ENCODE data around the gene KLHL29. TPM values are rescaled to one million over a fixed set of nuclear protein-coding genes. Genes with fewer than 3 reads are reported as not detected.
A peak's percentile ranks its signal among the peaks of the same experiment; 100 is the strongest.

KLHL29 gene
- total and polyA plus RNA-seq, 2 experiments from 2014 or later, result 1.9 to 6.4 TPM

DNA sequence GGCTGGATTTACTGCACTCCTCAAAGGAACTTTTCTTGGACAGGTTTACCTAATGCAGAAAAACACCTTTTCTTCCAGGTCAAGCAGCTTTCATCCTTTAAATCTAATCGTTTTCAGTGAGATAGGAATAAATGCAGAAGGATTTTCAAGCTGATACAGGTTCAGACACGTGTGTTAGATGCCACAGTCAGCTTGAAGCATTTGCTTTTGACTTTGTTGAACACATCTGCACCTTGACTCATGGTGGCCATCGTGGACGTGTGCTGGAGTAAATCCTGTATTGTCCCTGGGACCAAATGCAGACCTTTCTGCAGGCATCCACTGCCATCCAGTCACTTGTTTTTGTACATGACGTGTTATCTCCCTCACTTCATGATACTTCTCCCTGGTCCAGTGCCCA, 61.9 kb downstream of the KLHL29 start:
- Histone ChIP-seq H3K27ac (no peak overlapping the region), H3F3A (ENCODE audit: insufficient read depth) (peaks cover 6% of the 10 kb centered on the region; the same call in 1 of the 2 replicates), H2AFZ (no peak overlapping the region), H3K79me2 (ENCODE audit: insufficient read depth) (no peaks in the 10 kb centered on the region; the same call in 1 of the 2 replicates), H3K9me2 (ENCODE audit: insufficient read depth) (no peaks in the 10 kb centered on the region), H3K4me3 (no peak overlapping the region), H4K20me1 (ENCODE audit: insufficient read depth) (no peaks in the 10 kb centered on the region), H3K9ac (no peak overlapping the region), H3K9me3 (ENCODE audit: low read depth) (no peaks in the 10 kb centered on the region), H3K36me3 (ENCODE audit: low read depth) (no peaks in the 10 kb centered on the region), H3K27me3 (replicated peaks; ENCODE audit: insufficient read depth) (no peaks in the 10 kb centered on the region), H3K4me1 (ENCODE audit: insufficient read depth) (peaks cover 9% of the 10 kb centered on the region), H3K4me2 (ENCODE audit: unreplicated experiment) (no peak overlapping the region)
- TF ChIP-seq EZH2 (IDR thresholded peaks at IDR 0.05; ENCODE audit: insufficient read depth, poor library complexity, severe bottlenecking), result no peak
- TF ChIP-seq EZH2phosphoT487 (IDR thresholded peaks at IDR 0.05; ENCODE audit: insufficient read depth, low read depth), result no peak
- WGBS, 2 experiments (ENCODE audit: low coverage in 1 of 2, low lambda C conversion rate in 2 of 2, missing lambda C conversion rate in 2 of 2), result 92 to 97% methylated on average over 5 of the region's 5 CpGs
- DNase-seq, result no peak
- in situ Hi-C loops (cut with MboI), result no loop called here

DNA sequence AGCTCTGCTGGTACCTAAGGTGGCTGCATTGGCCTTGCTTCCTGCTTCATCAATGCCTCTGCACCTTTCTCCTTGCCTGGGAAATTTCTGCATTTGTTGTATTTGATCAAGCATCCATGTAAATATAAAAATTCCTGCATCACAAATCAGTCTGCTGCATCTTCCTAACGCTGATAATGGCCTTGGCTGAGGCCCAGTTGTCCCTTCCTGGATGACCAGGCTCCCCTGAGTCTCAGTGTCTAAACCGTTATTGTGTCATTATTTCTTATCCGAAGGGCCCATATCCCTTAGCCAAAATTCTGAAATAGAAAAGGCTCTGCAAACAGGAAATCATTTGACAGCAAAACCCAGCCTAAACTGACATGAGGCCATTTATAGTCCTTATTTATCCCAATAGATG, 62.4 kb downstream of the KLHL29 start:
- Histone ChIP-seq H3K9ac (no peak overlapping the region), H3F3A (ENCODE audit: insufficient read depth) (peaks cover 6% of the 10 kb centered on the region; the same call in 1 of the 2 replicates), H3K4me2 (ENCODE audit: unreplicated experiment) (no peak overlapping the region), H3K36me3 (ENCODE audit: low read depth) (no peaks in the 10 kb centered on the region), H2AFZ (no peak overlapping the region), H3K9me3 (ENCODE audit: low read depth) (no peaks in the 10 kb centered on the region), H4K20me1 (ENCODE audit: insufficient read depth) (no peaks in the 10 kb centered on the region), H3K27ac (no peak overlapping the region), H3K9me2 (ENCODE audit: insufficient read depth) (no peaks in the 10 kb centered on the region), H3K4me3 (no peak overlapping the region), H3K27me3 (replicated peaks; ENCODE audit: insufficient read depth) (no peaks in the 10 kb centered on the region), H3K4me1 (ENCODE audit: insufficient read depth) (peaks cover 9% of the 10 kb centered on the region), H3K79me2 (ENCODE audit: insufficient read depth) (no peaks in the 10 kb centered on the region; the same call in 1 of the 2 replicates)
- in situ Hi-C loops (cut with MboI), result no loop called here
- DNase-seq, result no peak
- WGBS, 2 experiments (ENCODE audit: low coverage in 1 of 2, low lambda C conversion rate in 2 of 2, missing lambda C conversion rate in 2 of 2), result 97 to 98% methylated on average over 3 of the region's 3 CpGs
- no peak for TF ChIP-seq EZH2 (IDR thresholded peaks at IDR 0.05; ENCODE audit: insufficient read depth, poor library complexity, severe bottlenecking)

DNA sequence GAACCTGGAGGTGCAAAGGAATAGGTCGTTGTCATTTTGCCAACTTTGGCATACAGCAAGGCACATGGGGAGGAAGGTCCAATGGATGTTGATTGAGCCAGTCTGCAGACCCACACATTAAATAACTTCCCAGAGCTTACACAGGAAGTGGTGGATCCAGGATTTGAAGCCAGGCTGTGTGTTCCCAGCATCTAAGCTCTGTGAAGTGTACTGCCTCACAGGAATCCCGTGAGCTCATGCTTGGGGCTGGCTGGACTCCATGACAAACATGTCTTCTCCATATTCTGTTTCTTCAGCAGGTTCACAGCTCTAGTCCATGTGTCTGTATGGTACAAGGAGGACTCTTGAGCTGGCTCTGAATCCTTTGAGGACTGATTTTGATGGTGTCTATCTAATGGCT, 63.9 kb downstream of the KLHL29 start:
- Histone ChIP-seq H3K27me3 (replicated peaks; ENCODE audit: insufficient read depth) (no peaks in the 10 kb centered on the region), H2AFZ (no peak overlapping the region), H3K4me3 (no peak overlapping the region), H3K27ac (no peak overlapping the region), H3K9me2 (ENCODE audit: insufficient read depth) (no peaks in the 10 kb centered on the region), H3K36me3 (ENCODE audit: low read depth) (no peaks in the 10 kb centered on the region), H3K9me3 (ENCODE audit: low read depth) (no peaks in the 10 kb centered on the region), H3F3A (ENCODE audit: insufficient read depth) (peaks cover 6% of the 10 kb centered on the region; the same call in 1 of the 2 replicates), H4K20me1 (ENCODE audit: insufficient read depth) (no peaks in the 10 kb centered on the region), H3K9ac (no peak overlapping the region), H3K4me2 (ENCODE audit: unreplicated experiment) (no peak overlapping the region), H3K79me2 (ENCODE audit: insufficient read depth) (peaks cover 5% of the 10 kb centered on the region; the same call in 1 of the 2 replicates), H3K4me1 (ENCODE audit: insufficient read depth) (peaks cover 9% of the 10 kb centered on the region)
- TF ChIP-seq EZH2phosphoT487 (IDR thresholded peaks at IDR 0.05; ENCODE audit: insufficient read depth, low read depth) (no peak), EZH2 (IDR thresholded peaks at IDR 0.05; ENCODE audit: insufficient read depth, poor library complexity, severe bottlenecking) (no peak)
- DNase-seq, result no peak
- 78 to 88% methylated on average over 2 of the region's 2 CpGs for WGBS, 2 experiments (ENCODE audit: low coverage in 1 of 2, low lambda C conversion rate in 2 of 2, missing lambda C conversion rate in 2 of 2)
- in situ Hi-C loops (cut with MboI), result no loop called here

DNA sequence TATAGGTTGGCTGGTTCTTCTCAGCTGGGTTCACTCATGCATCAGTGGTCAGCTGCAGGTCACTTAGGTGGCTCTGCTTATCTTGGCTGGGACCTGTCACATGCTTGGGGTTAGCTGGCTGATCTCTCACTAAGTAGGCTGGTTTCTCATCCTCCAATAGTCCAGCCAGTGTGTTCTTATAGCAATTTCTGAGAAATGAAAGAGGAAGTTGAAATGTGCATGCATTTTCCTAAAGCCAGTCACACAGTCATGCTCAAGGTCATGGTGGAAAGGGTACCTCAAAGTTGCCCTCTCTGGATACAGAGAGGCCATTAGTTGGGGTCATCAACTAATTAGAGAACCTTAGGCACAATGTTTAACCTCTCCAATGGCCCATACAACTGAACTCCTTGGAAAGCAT, 64.4 kb downstream of the KLHL29 start:
- no peak for DNase-seq
- no peaks in the 10 kb centered on the region for H3K27me3 ChIP-seq (replicated peaks; ENCODE audit: insufficient read depth)
- no peaks in the 10 kb centered on the region for H3K9me3 ChIP-seq (ENCODE audit: low read depth)
- in situ Hi-C loops (cut with MboI), result no loop called here
- no peak overlapping the region for H3K4me2 ChIP-seq (ENCODE audit: unreplicated experiment)
- no peak overlapping the region for H2AFZ ChIP-seq
- no peaks in the 10 kb centered on the region for H4K20me1 ChIP-seq (ENCODE audit: insufficient read depth)
- H3F3A ChIP-seq (ENCODE audit: insufficient read depth), result peaks cover 6% of the 10 kb centered on the region; the same call in 1 of the 2 replicates
- H3K27ac ChIP-seq, result no peak overlapping the region
- H3K9me2 ChIP-seq (ENCODE audit: insufficient read depth), result no peaks in the 10 kb centered on the region
- H3K9ac ChIP-seq, result no peak overlapping the region
- peaks cover 5% of the 10 kb centered on the region; the same call in 1 of the 2 replicates for H3K79me2 ChIP-seq (ENCODE audit: insufficient read depth)
- H3K4me3 ChIP-seq, result no peak overlapping the region
- TF ChIP-seq EZH2 (IDR thresholded peaks at IDR 0.05; ENCODE audit: insufficient read depth, poor library complexity, severe bottlenecking) (no peak), EZH2phosphoT487 (IDR thresholded peaks at IDR 0.05; ENCODE audit: insufficient read depth, low read depth) (no peak)
- no peaks in the 10 kb centered on the region for H3K36me3 ChIP-seq (ENCODE audit: low read depth)
- peaks cover 9% of the 10 kb centered on the region for H3K4me1 ChIP-seq (ENCODE audit: insufficient read depth)

DNA sequence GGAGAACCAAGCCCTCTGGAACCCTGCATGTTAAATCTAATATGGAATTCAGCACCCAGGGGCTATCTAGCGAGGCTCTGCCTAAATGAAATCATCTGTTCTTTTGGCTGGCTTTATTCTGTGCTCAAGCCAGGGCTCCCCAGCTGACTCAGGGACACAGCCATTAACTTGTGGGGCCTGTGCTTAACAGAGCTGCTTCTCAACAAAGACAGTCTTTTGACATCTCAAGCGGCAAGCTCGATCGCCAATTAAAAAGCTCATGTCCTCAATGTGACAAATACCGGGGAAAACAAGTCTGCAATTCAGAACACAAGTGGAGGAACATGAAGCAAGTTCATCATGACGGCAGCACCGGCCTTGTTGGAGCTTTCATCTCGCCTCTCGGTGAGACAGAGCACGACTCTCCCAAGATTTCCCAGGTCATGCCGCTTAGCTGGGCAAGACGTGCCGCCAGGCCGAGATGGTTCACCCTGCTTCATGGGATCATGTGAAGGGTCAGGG, 64.9 kb downstream of the KLHL29 start:
- peaks cover 12% of the 10 kb centered on the region for H3K4me1 ChIP-seq (ENCODE audit: insufficient read depth)
- WGBS, 2 experiments (ENCODE audit: low coverage in 1 of 2, low lambda C conversion rate in 2 of 2, missing lambda C conversion rate in 2 of 2), result 76 to 78% methylated on average over 14 of the region's 14 CpGs
- H3K9me3 ChIP-seq (ENCODE audit: low read depth), result no peaks in the 10 kb centered on the region
- DNase-seq, result peak; percentile 20
- no peak overlapping the region for H3K4me2 ChIP-seq (ENCODE audit: unreplicated experiment)
- TF ChIP-seq EZH2phosphoT487 (IDR thresholded peaks at IDR 0.05; ENCODE audit: insufficient read depth, low read depth) (no peak), EZH2 (IDR thresholded peaks at IDR 0.05; ENCODE audit: insufficient read depth, poor library complexity, severe bottlenecking) (no peak)
- peaks cover 5% of the 10 kb centered on the region; the same call in 1 of the 2 replicates for H3K79me2 ChIP-seq (ENCODE audit: insufficient read depth)
- H3K9me2 ChIP-seq (ENCODE audit: insufficient read depth), result no peaks in the 10 kb centered on the region
- no peak overlapping the region for H3K4me3 ChIP-seq
- H3K9ac ChIP-seq, result no peak overlapping the region
- H3K27me3 ChIP-seq (replicated peaks; ENCODE audit: insufficient read depth), result no peaks in the 10 kb centered on the region
- H2AFZ ChIP-seq, result no peak overlapping the region
- no peak overlapping the region for H3K27ac ChIP-seq
- H4K20me1 ChIP-seq (ENCODE audit: insufficient read depth), result no peaks in the 10 kb centered on the region
- peaks cover 6% of the 10 kb centered on the region; the same call in 1 of the 2 replicates for H3F3A ChIP-seq (ENCODE audit: insufficient read depth)
- in situ Hi-C loops (cut with MboI), result no loop called here
- no peaks in the 10 kb centered on the region for H3K36me3 ChIP-seq (ENCODE audit: low read depth)

All from GM23248 (cell line).